Neural progenitor cell (in vitro differentiated cells): ENCODE measurements around the gene FAM90A1.
"Not testable (repeated sequence)": the region's sequence is repeated elsewhere in the genome, so short reads cannot be mapped to it uniquely, and the experiment has no call there.

Experiments used
- EZH2 ChIP-seq: fragments of 200-600 bp; sonication (generic); IDR thresholded peaks from 2 replicates; pipeline ENCODE4 v1.6.1; 2017; ENCODE audit warnings: antibody characterized with exemption, mild to moderate bottlenecking, moderate library complexity
- EZH2phosphoT487 ChIP-seq: fragments of 200-600 bp; sonication (generic); IDR thresholded peaks from 2 replicates; pipeline ENCODE4 v1.6.1; 2017; ENCODE audit warnings: antibody characterized with exemption
- TF ChIP-seq, protein P1 (sequence below): fragments of 200-600 bp; sonication (generic); IDR thresholded peaks from 2 replicates; pipeline ENCODE4 v1.5.1; 2017; ENCODE audit warnings: antibody characterized with exemption, mild to moderate bottlenecking

- TF ChIP-seq EZH2phosphoT487, EZH2: not testable (repeated sequence)
- TF ChIP-seq, protein P1, sequence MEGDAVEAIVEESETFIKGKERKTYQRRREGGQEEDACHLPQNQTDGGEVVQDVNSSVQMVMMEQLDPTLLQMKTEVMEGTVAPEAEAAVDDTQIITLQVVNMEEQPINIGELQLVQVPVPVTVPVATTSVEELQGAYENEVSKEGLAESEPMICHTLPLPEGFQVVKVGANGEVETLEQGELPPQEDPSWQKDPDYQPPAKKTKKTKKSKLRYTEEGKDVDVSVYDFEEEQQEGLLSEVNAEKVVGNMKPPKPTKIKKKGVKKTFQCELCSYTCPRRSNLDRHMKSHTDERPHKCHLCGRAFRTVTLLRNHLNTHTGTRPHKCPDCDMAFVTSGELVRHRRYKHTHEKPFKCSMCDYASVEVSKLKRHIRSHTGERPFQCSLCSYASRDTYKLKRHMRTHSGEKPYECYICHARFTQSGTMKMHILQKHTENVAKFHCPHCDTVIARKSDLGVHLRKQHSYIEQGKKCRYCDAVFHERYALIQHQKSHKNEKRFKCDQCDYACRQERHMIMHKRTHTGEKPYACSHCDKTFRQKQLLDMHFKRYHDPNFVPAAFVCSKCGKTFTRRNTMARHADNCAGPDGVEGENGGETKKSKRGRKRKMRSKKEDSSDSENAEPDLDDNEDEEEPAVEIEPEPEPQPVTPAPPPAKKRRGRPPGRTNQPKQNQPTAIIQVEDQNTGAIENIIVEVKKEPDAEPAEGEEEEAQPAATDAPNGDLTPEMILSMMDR: not testable (repeated sequence)
These were observed 7.3 kb upstream of the FAM90A1 start for GRCh38 chr12:8234746-8235145.
